Neutrophil (primary cell): ENCODE results near the gene AGAP1.

ENCODE experiments used
- H3K27ac ChIP-seq: fragments of 200-600 bp; sonication (generic); 2 replicates; pipeline ENCODE4 v1.5.1; 2016; ENCODE audit warnings: mild to moderate bottlenecking, moderate library complexity
- H3K27me3 ChIP-seq: fragments of 200-600 bp; sonication (generic); 2 replicates; pipeline ENCODE4 v1.6.0; 2016; ENCODE audit warnings: mild to moderate bottlenecking
- H3K36me3 ChIP-seq: fragments of 200-600 bp; sonication (generic); 2 replicates; pipeline ENCODE4 v1.5.1; 2017
- H3K4me1 ChIP-seq, 2 experiments: fragments of 200-600 bp in 1 of 2; sonication (generic) in 1 of 2; 1 replicate in 1 of 2; 2 replicates in 1 of 2; pipeline versions ENCODE4 v1.5.1 to v1.6.1; 2013 to 2016; ENCODE audit warnings: low read depth in 1 of 2, low read length in 1 of 2, mild to moderate bottlenecking in 1 of 2, moderate library complexity in 1 of 2; ENCODE audit not compliant: control insufficient read depth in 1 of 2, insufficient read depth in 1 of 2
- H3K4me3 ChIP-seq, 2 experiments: fragments of 200-600 bp in 1 of 2; sonication (generic) in 1 of 2; 1 replicate in 1 of 2; 2 replicates in 1 of 2; pipeline ENCODE4 v1.5.1; 2013 to 2016; ENCODE audit warnings: low read depth in 1 of 2, low read length in 1 of 2, mild to moderate bottlenecking in 1 of 2, moderate library complexity in 1 of 2
- H3K9me3 ChIP-seq: fragments of 200-600 bp; sonication (generic); 2 replicates; pipeline ENCODE4 v1.5.1; 2016
- CTCF ChIP-seq: fragments of 200-600 bp; sonication (generic); IDR thresholded peaks from 2 replicates; pipeline ENCODE4 v1.5.1; 2016; ENCODE audit warnings: antibody characterized with exemption

AGAP1 gene

GRCh38 chr2:235937526-235937925, 443.7 kb downstream of the AGAP1 start:
- Histone ChIP-seq H3K36me3 (no peaks in the 10 kb centered on the region), H3K27ac (no peak overlapping the region), H3K27me3 (no peaks in the 10 kb centered on the region), H3K4me1 (no peaks in the 10 kb centered on the region), H3K4me3 (no peak overlapping the region), H3K9me3 (no peaks in the 10 kb centered on the region)
- no peak for TF ChIP-seq CTCF

- H3K4me3 ChIP-seq = no peak overlapping the region
- H3K27ac ChIP-seq = no peak overlapping the region
- H3K9me3 ChIP-seq = no peaks in the 10 kb centered on the region
- no peaks in the 10 kb centered on the region for H3K36me3 ChIP-seq
- H3K27me3 ChIP-seq = no peaks in the 10 kb centered on the region
- no peak for TF ChIP-seq CTCF
- no peaks in the 10 kb centered on the region for H3K4me1 ChIP-seq
These were observed 444.1 kb downstream of the AGAP1 start for GRCh38 chr2:235937936-235938335.

GRCh38 chr2:235938611-235939010, 444.8 kb downstream of the AGAP1 start:
- Histone ChIP-seq H3K27ac (no peak overlapping the region), H3K9me3 (no peaks in the 10 kb centered on the region), H3K36me3 (no peaks in the 10 kb centered on the region), H3K4me3 (no peak overlapping the region), H3K4me1 (no peaks in the 10 kb centered on the region), H3K27me3 (no peaks in the 10 kb centered on the region)
- no peak for TF ChIP-seq CTCF

- no peak for TF ChIP-seq CTCF
- Histone ChIP-seq H3K4me1 (no peaks in the 10 kb centered on the region), H3K4me3 (no peak overlapping the region), H3K36me3 (no peaks in the 10 kb centered on the region), H3K9me3 (no peaks in the 10 kb centered on the region), H3K27me3 (no peaks in the 10 kb centered on the region), H3K27ac (no peak overlapping the region)
These were observed 445.6 kb downstream of the AGAP1 start for GRCh38 chr2:235939471-235939870.

- Histone ChIP-seq H3K4me3 (no peak overlapping the region), H3K27me3 (no peaks in the 10 kb centered on the region), H3K4me1 (no peaks in the 10 kb centered on the region), H3K27ac (no peak overlapping the region), H3K36me3 (no peaks in the 10 kb centered on the region), H3K9me3 (no peaks in the 10 kb centered on the region)
- TF ChIP-seq CTCF = no peak
These were observed 446.5 kb downstream of the AGAP1 start for GRCh38 chr2:235940330-235940729.

GRCh38 chr2:235944591-235944990, 450.7 kb downstream of the AGAP1 start:
- no peaks in the 10 kb centered on the region for H3K36me3 ChIP-seq
- no peaks in the 10 kb centered on the region for H3K27me3 ChIP-seq
- no peak overlapping the region for H3K4me3 ChIP-seq
- no peak overlapping the region for H3K27ac ChIP-seq
- TF ChIP-seq CTCF = no peak
- no peaks in the 10 kb centered on the region for H3K4me1 ChIP-seq
- no peaks in the 10 kb centered on the region for H3K9me3 ChIP-seq
